Activated CD4-positive, alpha-beta T cell treated with anti-CD3 and anti-CD28 coated beads for 24 hours (primary cell): Measurements from ENCODE around the gene SETD6.
"Not testable (repeated sequence)": the region's sequence is repeated elsewhere in the genome, so short reads cannot be mapped to it uniquely, and the experiment has no call there.

ENCODE experiments used
- DNase-seq, 2 donors: peaks; one replicate each; pipeline ENCODE4 v3.0.0-alpha.2; 2020; ENCODE audit warnings: low read depth in 2 of 2

The SETD6 gene

DNA sequence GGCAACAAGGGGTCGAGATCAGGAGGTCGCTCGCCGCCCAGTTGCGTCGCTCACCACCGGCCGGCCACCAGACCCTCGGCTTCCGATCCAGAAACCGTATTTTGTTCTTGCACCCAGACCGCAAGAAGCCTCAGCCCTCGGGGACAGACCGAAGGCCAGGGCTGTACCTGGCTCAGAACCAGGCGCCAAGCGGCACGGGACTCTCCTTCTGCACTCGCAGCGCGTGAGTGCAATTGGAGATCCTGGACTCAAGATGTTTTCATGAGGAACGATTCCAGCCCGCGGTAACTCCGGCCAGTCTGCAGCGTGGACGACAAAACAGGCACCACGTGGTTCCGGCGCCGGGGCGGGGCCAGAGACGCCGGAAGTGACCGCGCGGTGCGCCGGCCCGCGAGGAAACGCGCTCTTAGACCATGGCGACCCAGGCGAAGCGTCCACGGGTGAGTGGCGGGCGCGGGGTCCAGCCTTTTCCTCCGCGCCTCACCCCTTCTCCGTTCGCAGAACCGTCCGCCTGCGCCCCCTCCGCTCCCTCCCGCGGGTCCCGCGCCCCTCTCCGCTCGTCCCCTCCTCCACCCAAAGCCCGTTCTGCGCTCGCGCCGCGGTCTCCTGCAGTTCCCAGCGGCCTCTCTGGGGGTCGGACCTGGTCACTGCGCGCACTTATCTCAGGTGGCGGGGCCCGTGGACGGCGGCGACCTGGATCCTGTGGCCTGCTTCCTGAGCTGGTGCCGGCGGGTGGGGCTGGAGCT, at the start of gene SETD6:
SETD6 (plus strand) TSS at position 393 of the 746 bp plus-strand sequence; CDS start at position 414, 21 bp downstream.
- peak; percentile 56 to 78 for DNase-seq

GRCh38 chr16:58465817-58466216, 49.5 kb upstream of the SETD6 start:
- DNase-seq: no peak

- no peak for DNase-seq
Observed at GRCh38 chr16:58466396-58466795, 48.9 kb upstream of the SETD6 start.

GRCh38 chr16:58467905-58468304, 47.4 kb upstream of the SETD6 start:
- DNase-seq: no peak

DNA sequence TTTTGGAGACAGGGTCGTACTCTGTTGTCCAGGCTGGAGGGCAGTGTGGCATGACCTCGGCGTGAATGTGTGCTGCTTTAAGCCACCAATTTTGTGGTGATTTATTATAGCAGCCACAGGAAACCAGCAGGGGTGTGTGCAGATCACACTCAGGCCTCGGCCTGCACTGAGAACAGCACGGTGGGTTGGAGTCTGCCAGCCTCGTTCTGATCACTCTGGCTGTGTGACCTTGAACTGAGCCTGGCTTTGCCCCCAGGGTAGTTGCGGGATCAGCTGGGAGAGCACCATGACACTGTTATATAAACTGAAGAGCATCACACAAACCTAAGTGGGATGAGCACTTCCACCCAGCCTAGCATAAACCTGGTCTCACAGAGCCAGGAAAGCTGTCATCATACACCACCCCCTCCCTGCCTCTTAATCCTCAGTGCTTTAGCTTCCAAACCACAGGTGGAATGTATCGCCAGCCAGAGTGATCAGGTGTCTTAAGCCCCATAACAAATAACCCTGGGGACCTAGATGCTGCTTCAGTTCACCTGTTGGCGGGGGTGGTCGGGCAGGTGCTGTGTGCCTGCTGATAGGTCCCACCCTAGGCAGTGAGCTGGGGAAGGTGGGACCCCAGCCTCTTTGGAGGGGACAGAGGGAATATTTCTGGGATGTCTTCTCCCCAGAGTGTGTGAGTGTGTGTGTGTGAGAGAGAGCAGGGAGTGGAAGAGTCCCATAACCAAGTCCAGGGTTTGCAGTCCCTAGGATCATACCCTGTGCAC, 43.9 kb upstream of the SETD6 start:
- no peak for DNase-seq

- DNase-seq: no peak
Observed at GRCh38 chr16:58472266-58472665, 43.1 kb upstream of the SETD6 start.

DNA sequence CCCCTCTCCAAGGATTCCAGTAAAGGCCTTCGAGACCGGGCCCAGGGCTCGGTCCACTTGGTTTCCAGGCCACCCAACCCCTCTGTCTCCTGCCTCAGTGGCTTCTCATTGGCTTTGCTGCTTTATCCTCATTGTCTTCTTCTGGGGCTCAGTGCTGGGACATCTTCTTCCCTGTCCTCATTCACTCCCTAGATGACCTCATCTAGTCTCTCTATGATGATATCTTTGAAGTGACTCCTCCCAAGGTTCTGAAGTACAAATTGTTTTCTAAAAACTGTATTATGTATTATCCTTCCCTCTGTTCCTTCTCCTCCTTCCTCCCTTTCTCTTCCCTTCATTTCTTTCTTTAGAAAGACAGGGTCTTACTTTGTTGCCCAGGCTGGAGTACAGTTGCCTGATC, 42.5 kb upstream of the SETD6 start:
- no peak for DNase-seq

DNA sequence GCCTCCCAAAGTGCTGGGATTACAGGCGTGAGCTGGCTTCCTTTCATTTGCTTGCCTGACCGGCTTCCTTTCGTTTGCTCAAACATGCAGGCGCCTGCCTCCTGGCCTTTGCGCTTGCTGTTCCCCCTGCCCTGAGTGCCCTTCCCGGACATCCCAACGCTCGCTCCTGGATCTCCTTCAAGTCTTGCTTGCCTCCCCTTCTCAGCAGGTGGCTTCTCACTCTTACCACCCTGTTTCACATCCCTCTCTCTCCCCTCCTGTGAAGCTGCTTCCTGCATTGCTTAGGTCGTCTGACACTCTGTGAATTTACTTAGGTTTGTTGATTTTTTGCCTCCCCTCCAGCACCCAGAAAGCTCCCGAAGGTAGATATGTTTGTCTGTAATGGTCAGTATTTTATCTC, 41.0 kb upstream of the SETD6 start:
- DNase-seq: no peak

DNA sequence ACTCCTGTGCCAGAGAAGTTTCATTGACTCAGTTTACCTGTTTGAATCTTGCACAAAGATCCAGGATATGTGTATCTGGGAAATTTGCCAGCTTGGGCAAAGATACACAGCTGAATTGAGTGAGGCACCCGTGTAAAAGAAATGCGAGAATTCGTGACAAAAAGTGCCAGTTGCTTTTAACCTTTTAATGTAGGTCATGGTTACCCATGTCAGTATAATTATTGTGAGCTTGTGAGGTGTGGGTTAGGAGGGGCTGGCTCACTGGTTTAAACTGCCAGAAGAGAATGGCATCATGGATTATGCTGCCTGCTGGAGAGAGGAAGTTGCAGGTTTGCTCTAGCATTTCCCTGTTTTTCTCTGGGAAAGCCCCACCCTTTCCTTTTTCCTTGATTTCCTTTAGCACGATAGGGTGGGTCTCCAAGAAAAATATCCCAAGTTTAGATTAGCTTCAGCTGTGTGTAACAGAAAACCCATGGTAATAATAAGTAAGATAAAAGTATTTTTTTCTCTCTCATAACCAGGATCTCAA, 40.2 kb upstream of the SETD6 start:
- DNase-seq: no peak

- no peak for DNase-seq
Observed at GRCh38 chr16:58476791-58477190, 38.5 kb upstream of the SETD6 start.

DNA sequence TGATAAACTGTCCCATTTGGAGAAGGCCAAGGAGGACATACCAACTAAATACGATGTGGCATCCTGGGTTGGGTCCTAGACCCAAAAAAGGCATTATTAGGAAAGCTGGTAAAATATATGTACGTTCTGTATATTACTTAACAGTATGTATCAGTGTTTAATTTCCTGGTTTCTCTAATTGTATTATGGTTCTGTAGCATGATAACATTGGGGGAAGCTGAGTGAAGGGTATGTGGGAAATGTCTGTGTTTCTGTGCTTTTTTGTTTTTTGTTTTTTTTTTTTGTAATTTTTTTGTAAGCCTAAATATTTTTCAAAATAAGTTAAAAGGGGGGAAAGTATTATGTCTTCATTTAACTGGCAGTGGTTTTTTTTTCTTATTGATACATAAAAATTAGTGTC, 36.9 kb upstream of the SETD6 start:
- no peak for DNase-seq

DNA sequence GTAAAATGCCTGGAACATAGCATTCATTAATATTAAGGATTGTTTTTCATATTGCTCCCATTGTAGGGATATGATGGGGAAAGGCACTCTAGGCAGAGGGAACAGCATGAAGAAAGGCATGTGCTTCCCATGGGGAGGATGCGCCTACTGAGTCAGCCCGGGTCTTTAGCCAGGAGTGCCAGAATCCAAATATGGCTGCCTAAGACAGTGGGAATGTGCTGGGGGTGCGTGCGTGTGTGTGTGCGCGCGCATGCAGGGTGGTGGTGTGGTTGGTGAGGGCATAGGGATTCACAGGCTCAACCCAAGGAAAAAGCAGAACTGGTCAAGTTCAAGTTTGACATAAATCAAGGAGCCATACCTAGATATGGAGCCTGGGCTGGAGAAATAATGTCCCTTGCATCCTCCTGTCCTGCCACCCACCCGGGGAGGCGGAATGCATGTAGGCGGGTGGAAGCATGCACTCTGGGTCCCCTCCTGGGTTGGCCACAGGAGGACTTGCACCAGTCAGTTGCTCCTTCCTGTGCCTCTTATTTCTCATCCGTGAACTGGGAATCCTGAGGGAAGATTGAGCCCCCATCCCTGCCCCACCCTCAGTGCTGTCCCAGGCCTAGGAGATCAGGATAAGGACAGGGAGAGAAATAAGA, 34.0 kb upstream of the SETD6 start:
- no peak for DNase-seq

DNA sequence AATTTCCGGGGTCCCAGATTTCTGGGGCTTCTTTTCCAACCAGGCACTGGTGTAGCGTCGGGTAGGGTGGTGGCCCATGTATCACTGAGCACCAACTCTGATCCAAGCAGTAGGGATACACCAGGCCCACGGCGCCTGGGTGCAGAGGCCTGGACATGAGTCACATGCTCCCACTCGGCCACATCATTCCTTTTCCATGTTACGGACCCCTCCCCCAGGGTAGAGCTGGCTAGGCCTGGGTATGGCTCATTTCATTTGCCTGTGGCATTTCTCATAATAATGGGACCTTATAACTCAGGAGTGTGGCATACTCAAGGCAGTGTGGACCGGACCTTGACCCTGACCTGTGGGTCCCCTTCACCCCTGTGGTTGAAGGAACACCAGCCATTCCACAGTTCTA, 33.4 kb upstream of the SETD6 start:
- no peak for DNase-seq

DNA sequence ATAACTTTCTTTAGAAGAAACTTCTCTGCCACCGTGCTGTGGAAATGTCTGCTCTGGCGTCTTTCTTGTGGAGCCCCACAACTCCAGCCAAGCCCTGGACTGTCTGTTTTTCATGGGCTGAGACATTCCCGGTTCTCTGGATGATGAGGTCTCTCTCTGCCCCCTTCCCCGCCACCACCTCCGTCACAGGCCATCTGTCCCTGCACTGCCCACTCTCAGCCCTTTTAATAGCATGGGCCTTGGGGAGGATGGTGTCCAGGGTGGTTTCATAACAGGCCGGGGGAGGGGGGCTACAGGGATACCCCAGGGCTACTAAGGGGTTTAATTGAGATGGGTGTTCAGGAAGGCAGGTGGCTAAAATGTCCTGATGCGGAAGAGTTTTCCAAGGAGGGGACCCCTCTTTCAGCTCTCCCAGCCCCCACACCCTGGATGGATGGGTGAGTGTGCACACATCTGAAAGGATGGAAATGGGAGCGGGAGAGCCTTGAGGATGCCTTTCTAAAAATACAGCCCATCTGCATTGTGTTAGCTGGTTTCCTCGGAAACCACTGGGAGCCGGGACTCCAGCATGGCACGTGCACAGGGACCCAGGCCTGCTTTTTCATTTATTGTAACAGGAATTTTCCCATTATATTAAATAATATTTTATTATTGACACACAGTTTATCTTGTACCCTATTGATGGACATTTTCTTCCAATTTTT, 30.0 kb upstream of the SETD6 start:
- DNase-seq: no peak

DNA sequence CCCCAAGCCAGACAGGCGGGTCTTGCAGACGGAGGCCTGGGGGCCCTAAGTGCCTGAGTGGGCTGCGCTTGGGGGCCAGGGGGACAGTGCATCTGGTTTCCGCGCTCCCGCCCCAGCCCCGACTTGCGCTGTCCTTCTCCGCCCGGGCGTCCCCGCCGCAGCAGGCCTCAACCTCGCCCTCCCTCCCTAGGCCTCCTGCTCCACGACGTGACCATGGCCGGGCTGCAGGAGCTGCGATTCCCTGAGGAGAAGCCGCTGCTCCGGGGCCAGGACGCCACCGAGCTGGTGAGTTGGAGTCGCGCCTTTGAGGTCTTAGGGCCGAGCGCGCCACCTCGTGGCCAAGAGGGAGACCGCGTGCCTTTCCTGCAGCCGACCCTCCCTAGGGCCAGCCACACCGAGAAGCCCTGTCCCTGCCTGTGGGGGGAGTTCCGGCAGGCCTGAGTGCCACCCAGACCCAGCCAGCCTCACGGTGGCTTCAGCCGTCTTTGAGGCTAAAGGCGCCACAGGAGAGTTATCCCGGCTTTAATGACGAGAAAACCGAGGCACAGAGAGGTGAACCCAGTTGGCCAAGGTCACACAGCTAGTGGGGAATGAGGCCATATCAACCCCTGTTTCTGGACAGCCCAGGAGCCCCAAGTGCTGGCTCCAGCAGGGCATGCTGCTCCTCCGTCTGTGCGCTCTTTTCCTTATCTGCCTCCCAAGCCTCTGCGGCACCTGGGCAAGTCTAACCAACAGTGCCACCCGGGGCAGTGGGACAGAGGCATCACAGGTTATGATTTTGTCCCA, 27.6 kb upstream of the SETD6 start:
- DNase-seq: peak; percentile 66 to 67

DNA sequence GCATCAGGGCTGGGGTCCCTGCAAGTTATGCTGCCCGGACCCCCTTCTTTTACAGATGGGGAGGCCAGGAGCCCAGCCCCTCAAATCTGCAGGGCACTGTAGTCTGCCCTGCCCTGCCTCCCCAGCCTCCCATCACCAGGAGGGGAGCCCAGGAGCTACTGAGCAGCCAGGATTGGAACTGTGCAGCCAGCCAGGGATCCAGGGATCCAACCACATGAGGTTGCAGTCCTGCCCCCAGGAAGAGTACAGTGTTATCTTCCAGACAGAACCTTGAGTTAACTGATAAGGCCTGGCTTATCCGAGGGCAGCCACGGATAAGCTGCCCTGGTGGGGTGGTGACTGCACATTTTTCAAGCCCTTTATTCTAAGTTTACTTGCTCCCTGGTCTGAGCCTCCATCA, 26.8 kb upstream of the SETD6 start:
- DNase-seq: no peak

GRCh38 chr16:58490065-58490464, 25.3 kb upstream of the SETD6 start:
- no peak for DNase-seq

GRCh38 chr16:58490539-58490938, 24.8 kb upstream of the SETD6 start:
- DNase-seq: not testable (repeated sequence)

DNA sequence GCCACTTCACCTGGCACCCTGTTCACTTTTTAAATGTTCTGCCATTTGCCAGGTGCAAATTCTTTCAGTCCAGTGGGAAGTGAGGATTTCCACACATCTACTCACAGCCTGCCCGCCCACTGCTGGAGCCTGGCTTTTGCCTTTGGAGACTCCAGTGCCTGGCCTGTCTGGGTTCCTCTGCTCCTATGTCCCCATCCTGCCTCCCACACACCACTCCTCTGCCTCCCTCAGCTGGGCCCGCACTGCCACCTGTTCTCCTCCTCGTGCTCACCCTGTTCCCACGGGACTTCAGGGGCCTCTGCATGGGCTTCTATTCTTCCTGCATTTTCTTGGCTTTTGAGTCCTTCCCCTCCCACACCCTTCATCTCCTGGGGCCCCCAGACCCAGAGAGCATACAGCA, 23.3 kb upstream of the SETD6 start:
- no peak for DNase-seq

DNA sequence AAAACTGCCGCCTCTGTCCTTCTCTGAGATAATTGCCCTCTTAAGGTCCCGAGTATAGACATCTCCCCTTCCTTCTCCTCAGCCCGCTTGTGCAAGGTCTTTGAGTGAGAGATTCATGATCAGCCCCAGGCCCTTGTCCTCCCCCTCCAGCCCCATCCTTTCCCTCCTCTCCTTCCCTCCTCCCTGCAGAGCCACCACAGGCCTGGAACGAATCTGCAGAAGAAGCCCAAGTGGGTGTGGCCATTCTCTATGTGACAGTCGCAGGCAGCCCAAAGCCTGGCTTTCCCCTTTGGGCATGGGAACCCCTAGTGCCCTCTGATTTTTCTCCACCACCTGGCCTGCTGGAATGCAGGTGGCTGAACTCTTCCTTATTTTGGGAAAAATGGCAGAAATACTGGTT, 22.6 kb upstream of the SETD6 start:
- no peak for DNase-seq

DNA sequence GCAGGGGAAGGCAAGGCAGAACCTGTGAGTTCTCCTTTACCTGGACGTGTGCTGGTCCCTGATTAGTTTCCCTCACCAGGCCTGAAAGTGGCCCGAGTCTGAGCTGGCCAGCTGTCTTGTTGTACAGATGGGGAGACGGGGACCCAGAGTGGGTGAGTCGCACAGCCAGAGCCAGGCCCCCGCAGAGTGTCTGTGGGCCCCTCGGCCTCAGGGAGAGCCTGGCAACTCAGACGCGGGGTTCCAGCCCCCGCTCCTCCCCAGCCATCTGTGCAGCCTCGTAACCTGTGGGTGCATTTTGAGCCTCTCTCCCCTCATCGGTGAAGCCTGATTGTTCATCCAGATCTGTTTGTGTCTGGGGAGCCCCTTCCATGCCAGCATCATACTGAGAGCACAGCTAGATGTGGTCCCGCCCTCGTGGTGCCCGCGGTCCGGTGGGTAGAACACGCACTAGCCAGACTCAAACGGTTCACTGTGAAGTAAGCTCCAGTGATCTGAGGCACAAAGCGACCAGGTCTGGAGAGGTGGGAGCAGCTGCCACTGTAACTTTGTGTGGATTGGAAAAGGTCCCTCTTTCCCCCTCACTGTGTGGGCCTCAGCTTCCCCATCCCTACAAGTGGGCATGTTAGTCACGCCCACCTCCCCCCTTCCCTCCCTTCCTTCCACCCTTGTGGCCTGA, 21.4 kb upstream of the SETD6 start:
- DNase-seq: no peak
